NCI-H1092 treated with DMSO at 0.1 percent for 48 hours (cell line): ENCODE measurements around the gene SULT1A2.
A peak's percentile ranks its signal among the peaks of the same experiment; 100 is the strongest.
"Not testable (repeated sequence)": the region's sequence is repeated elsewhere in the genome, so short reads cannot be mapped to it uniquely, and the experiment has no call there.

Experiments
- DNase-seq: peaks from one replicate; lab custom pipeline; 2025; lab: John Stamatoyannopoulos, UW

The SULT1A2 gene

GRCh38 chr16:28596840-28597691 is at the start of gene SULT1A2:
Gene SULT1A2 (minus strand): TSS chr16:28597050. CDS start chr16:28595930, 1,120 bp downstream.
- no peak for DNase-seq

DNA sequence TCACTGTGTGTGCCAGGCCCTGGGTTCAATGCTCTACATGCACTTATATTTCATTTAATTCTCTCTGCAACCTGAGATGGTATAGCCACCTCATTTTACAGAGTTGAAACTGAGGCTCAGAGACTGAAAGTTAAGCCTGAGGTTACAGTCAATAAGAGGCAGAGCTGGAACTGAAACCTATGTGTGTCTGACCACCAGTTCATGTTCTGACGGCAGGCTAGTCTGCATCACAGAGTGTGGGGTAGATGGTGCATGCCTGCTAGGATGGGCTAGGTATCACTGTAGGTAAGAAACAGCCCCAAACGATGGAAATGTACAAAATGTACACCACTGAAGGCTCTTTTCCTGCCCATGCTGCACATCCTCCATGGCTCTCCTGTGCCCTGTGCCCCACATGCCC is 43.1 kb upstream of the SULT1A2 start:
- not testable (repeated sequence) for DNase-seq

DNA sequence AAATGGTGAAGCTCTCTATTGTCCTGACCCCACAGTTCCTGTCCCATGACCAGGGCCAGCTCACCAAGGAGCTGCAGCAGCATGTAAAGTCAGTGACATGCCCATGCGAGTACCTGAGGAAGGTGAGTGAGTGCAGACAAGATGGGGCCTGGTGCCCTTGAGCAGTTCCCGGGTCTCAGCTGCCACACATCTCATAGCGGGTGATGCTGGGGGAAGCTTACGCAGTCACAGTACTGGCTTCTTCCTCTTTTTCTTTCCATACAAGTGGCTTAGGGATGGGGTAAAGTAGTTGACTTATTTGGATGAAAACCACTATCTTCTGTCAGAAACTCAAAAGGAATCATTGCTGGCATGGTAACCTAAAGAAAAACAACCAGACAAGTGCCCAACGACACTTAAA is 41.5 kb upstream of the SULT1A2 start:
- DNase-seq = not testable (repeated sequence)

GRCh38 chr16:28637765-28638164 is 40.9 kb upstream of the SULT1A2 start, which contains the start of gene NPIPB8:
Gene NPIPB8 (plus strand): TSS chr16:28638065. CDS start chr16:28638361, 296 bp downstream.
- not testable (repeated sequence) for DNase-seq

- not testable (repeated sequence) for DNase-seq
These were observed 39.4 kb upstream of the SULT1A2 start for GRCh38 chr16:28636093-28636823.

GRCh38 chr16:28630905-28631304 is 34.1 kb upstream of the SULT1A2 start:
- DNase-seq = not testable (repeated sequence)

- peak; percentile 76 for DNase-seq
These were observed 26.4 kb upstream of the SULT1A2 start for GRCh38 chr16:28623172-28623711.

- not testable (repeated sequence) for DNase-seq
These were observed 25.8 kb upstream of the SULT1A2 start for GRCh38 chr16:28622532-28623171.

DNA sequence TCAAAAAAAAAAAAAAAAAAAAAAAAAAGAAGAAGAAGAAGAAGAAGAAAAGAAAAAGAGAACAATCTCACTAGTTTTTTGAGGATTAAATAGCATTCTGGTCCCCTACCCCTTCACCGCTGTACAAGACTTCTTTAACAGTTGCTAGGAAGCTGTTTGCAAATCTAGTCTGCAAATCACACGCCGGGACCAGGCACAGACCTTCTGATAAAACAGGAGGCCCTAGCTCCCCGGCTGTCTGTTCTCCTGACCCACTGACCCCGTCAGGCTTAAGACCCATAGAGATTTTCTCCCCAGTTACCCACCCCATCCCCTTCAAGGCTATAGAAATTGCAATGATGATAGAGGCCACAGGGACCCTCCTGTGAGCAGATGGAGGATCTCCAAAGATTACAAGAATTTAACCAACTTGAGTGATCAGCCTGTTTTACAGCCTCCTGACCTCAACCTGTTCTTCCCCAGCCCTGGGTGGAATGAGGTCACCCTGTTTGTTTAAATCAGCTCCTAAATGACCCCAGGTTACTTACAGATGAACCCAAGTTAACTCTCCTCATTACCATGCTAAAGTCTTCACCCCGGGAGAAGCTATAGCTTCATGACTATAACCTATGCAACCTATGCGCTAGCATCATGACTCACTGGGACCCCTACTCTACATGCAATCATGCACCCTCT is 24.8 kb upstream of the SULT1A2 start:
- DNase-seq = no peak

DNA sequence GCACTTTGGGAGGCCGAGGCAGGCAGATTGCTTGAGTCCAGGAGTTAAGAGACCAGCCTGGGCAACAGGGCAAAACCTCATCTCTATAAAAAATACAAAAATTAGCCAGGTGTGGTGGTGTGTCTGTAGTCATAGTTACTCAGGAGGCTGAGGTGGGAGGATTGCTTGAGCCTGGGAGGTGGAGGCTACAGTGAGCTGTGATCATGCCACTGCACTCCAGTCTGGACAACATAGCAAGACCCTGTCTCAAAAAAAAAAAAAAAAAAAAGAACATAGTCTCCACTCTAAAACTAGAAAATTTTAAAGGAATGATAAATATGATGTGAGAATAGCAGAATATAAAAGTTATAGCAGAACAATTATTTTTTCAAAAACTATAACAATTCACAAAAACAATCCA is 23.5 kb upstream of the SULT1A2 start:
- not testable (repeated sequence) for DNase-seq

- no peak for DNase-seq
These were observed 21.0 kb upstream of the SULT1A2 start for GRCh38 chr16:28617874-28618273.

GRCh38 chr16:28616636-28617035 is 19.8 kb upstream of the SULT1A2 start:
- no peak for DNase-seq

DNA sequence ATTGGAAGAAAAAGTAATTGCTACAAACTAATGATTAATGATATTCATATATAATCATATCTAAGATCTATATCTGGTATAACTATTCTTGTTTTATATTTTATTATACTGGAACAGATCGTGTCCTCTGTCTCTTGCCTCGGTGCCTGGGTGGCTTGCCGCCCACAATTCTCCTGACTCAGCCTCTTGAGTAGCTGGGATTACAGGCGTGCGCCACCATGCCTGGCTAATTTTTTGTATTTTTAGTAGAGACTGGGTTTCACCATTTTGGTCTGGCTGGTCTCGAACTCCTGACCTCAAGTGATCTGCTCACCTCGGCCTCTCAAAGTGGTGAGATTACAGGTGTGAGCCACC is 19.4 kb upstream of the SULT1A2 start:
- DNase-seq = not testable (repeated sequence)

- DNase-seq = peak; percentile 3
These were observed 18.8 kb upstream of the SULT1A2 start for GRCh38 chr16:28615486-28616223.

DNA sequence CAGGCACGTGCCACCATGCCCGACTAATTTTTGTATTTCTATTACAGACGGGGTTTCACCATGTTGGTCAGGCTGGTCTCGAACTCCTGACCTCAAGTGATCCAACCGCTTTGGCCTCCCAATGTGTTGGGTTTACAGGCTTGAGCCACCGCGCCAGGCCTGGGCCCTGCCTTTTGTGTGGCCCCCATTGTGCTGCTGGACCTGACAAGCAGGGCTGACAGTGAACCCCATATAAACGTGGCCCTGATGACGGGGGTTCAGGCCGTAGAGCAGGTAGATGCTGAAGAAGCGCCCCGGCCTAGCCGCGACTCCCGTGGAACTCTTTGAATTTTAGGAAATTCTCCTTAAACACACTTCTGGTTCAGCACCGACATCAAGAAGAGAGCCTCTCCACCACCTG is 17.7 kb upstream of the SULT1A2 start:
- DNase-seq = not testable (repeated sequence)

DNA sequence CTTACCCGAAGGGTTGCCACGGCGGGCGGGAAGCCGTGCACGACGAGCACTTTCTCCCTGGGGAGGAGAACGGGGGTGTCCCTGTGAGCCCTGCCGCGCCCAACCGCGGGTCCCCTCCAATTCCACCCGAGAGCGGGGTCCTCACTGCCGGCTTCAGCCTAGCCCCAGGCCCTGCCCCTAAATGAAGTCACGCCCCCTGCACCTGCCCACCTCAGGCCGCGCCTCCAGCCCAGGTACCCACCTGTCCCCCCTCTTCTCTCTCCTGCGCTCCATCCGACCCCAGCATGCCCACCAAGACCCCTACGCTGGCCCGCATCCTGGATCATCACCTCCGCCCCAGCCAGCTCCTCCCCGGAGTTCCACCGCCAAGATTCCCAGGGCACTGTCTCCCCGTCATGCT is 17.1 kb upstream of the SULT1A2 start:
- DNase-seq = not testable (repeated sequence)

GRCh38 chr16:28612359-28613280 is 15.8 kb upstream of the SULT1A2 start:
- not testable (repeated sequence) for DNase-seq

DNA sequence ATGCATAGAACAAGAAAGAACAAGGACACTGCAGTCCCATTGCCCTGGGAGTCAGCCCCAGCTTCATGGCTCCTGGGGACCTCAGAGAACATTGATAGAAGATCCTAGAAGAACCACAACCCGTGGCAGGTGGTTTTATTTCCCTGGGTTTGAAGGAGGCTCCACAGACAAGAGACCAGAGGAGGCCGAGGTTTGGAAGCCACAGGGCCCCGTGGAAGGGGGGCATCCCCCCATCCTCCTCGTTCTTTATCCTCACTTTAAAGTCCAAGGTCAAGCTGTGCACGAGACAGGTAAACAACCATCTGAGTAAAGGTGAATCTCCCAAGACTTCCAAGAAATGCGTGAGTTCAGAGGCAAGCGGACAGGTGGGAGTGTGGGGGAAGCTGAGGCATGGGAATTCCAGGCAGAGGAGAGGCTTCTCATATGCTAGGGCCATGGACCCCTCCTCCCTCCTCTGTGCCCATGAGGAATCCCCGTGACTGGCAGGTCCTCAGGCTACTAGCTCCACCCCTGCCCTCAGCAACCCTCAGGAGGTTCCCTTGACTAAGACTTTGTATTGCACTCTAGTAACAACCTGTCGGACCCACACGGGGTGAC is 13.8 kb upstream of the SULT1A2 start:
- no peak for DNase-seq
